Right lobe of liver (tissue), 6 donors: Measurements from ENCODE around the gene CDH26. TPM values are rescaled to one million over a fixed set of nuclear protein-coding genes. Genes with fewer than 3 reads are reported as not detected.

Source experiments
- ATAC-seq, 4 donors: fragments of 200-7000 bp; cut with Tn5 transposase; one replicate each; pipeline ENCODE4 v1.9.1; 2020; ENCODE audit warnings: mild to moderate bottlenecking in 4 of 4, moderate library complexity in 4 of 4
- DNase-seq, 3 donors: peaks; one replicate each; pipeline ENCODE4 v3.0.0-alpha.2; 2020
- H3K27ac ChIP-seq, 3 donors: fragments of 200-600 bp; one replicate each; pipeline ENCODE4 v1.8.0; 2022
- H3K27me3 ChIP-seq, 2 donors: fragments of 200-600 bp; one replicate each; pipeline ENCODE4 v1.8.0; 2022
- H3K36me3 ChIP-seq, 4 donors: fragments of 200-600 bp; sonication (generic) in 1 of 4; one replicate each; pipeline versions ENCODE4 v1.5.1 to v1.8.0; 2017 to 2022; ENCODE audit warnings: control low read depth in 1 of 4
- H3K4me1 ChIP-seq, 4 donors: fragments of 200-600 bp; sonication (generic) in 1 of 4; one replicate each; pipeline versions ENCODE4 v1.5.1 to v1.8.0; 2017 to 2022; ENCODE audit warnings: control low read depth in 1 of 4
- H3K4me3 ChIP-seq, 3 donors: fragments of 200-600 bp; one replicate each; pipeline ENCODE4 v1.8.0; 2022
- H3K9me3 ChIP-seq, 4 donors: fragments of 200-600 bp; sonication (generic) in 1 of 4; one replicate each; pipeline versions ENCODE4 v1.5.1 to v1.8.0; 2017 to 2022; ENCODE audit warnings: control low read depth in 1 of 4
- CTCF ChIP-seq, 4 donors: fragments of 200-600 bp in 3 of 4; fragments of 450-650 bp in 1 of 4; IDR thresholded peaks; one replicate each; pipeline versions ENCODE4 v1.5.1 to v1.8.0; 2016 to 2022; ENCODE audit warnings: antibody characterized with exemption in 4 of 4, mild to moderate bottlenecking in 2 of 4
- POLR2A ChIP-seq: fragments of 450-650 bp; IDR thresholded peaks from one replicate; pipeline ENCODE4 v1.6.1; 2017; ENCODE audit warnings: antibody characterized with exemption, mild to moderate bottlenecking
- WGBS: methylation state at CpG from one replicate; pipeline ENCODE4 v1.1.6; 2018; ENCODE audit warnings: low coverage, low lambda C conversion rate; ENCODE audit not compliant: insufficient coverage; ENCODE audit errors: missing lambda C conversion rate; 5-methylcytosine and 5-hydroxymethylcytosine counted together
- intact Hi-C, 2 donors: fragments of 100-400 bp; cut with DNase I; formaldehyde crosslinking; loops; one replicate each; pipeline versions ENCODE4 v1.11.2 to v1.14.1; 2022
- total RNA-seq, 6 experiments: library from RNA; depleted of rRNA in 2 of 6; stranded (reverse); fragments of >200 nt in 2 of 6; fragmentation: NEBNext Ultra II Directional in 3 of 6; extraction: Animal tissue kit (Norgen Biotek cat#: 25700) in 3 of 6; gene quantifications; one replicate each; pipeline versions ENCODE4 v1.1.0 to v1.2.4, GENCODE V29; 2016 to 2023
- donor health status: DM: no; HTN: yes; CAD: no.
- donor health status: DM: no; HTN: no; CAD: no.
- donor health status: DM: no; HTN: no; CAD: no.
- donor health status: DM: no; HTN: yes; CAD: no.
- donor health status: DM: no; HTN: yes; CAD: no.

The CDH26 gene
- total RNA-seq, 6 experiments from 2014 or later: 0.07 to 0.25 (median 0.12) TPM; not detected in 1

- DNase-seq: no peak
- H3K27me3 ChIP-seq: peaks cover 0 to 9% of the 10 kb centered on the region in 2 donors
- peaks cover 0 to 17% (median 0%) of the 10 kb centered on the region in 4 donors for H3K4me1 ChIP-seq
- no peak overlapping the region for H3K4me3 ChIP-seq
- no peak overlapping the region for H3K27ac ChIP-seq
- TF ChIP-seq CTCF (IDR thresholded peaks at IDR 0.05) (no peak), POLR2A (no peak)
- no peaks in the 10 kb centered on the region for H3K9me3 ChIP-seq
- no peak for ATAC-seq
- WGBS: 41% methylated on average over 4 of the region's 4 CpGs
- intact Hi-C loops: no loop called here
- no peaks in the 10 kb centered on the region for H3K36me3 ChIP-seq
Observed at GRCh38 chr20:59936409-59936808, 21.8 kb upstream of the CDH26 start.

- peaks cover 0 to 18% (median 0%) of the 10 kb centered on the region in 4 donors for H3K4me1 ChIP-seq
- 50% methylated on average over 3 of the region's 3 CpGs for WGBS
- no peak overlapping the region for H3K27ac ChIP-seq
- intact Hi-C loops: no loop called here
- no peaks in the 10 kb centered on the region for H3K36me3 ChIP-seq
- TF ChIP-seq POLR2A: no peak
- peaks cover 0 to 9% of the 10 kb centered on the region in 2 donors for H3K27me3 ChIP-seq
- DNase-seq (no peak), ATAC-seq (no peak)
- H3K9me3 ChIP-seq: no peaks in the 10 kb centered on the region
- H3K4me3 ChIP-seq: no peak overlapping the region
Observed at GRCh38 chr20:59937150-59937549, 21.1 kb upstream of the CDH26 start.

GRCh38 chr20:59938221-59938620, 20.0 kb upstream of the CDH26 start:
- ATAC-seq: no peak
- H3K27ac ChIP-seq: no peak overlapping the region
- no peaks in the 10 kb centered on the region for H3K9me3 ChIP-seq
- H3K4me3 ChIP-seq: no peak overlapping the region
- no peak for DNase-seq
- H3K4me1 ChIP-seq: peaks cover 0 to 18% (median 0%) of the 10 kb centered on the region in 4 donors
- TF ChIP-seq POLR2A (no peak), CTCF (IDR thresholded peaks at IDR 0.05) (no peak)
- peaks cover 0 to 4% of the 10 kb centered on the region in 2 donors for H3K27me3 ChIP-seq
- H3K36me3 ChIP-seq: peaks cover 0 to 6% (median 3%) of the 10 kb centered on the region in 4 donors
- 66% methylated on average over 4 of the region's 4 CpGs for WGBS
- intact Hi-C loops: no loop called here

- H3K27me3 ChIP-seq: peaks cover 0 to 4% of the 10 kb centered on the region in 2 donors
- no peak overlapping the region for H3K27ac ChIP-seq
- no peak for DNase-seq
- no peak overlapping the region for H3K4me3 ChIP-seq
- peaks cover 0 to 18% (median 0%) of the 10 kb centered on the region in 4 donors for H3K4me1 ChIP-seq
- peaks cover 0 to 7% (median 3%) of the 10 kb centered on the region in 4 donors for H3K36me3 ChIP-seq
- TF ChIP-seq CTCF (IDR thresholded peaks at IDR 0.05) (no peak), POLR2A (no peak)
- no peaks in the 10 kb centered on the region for H3K9me3 ChIP-seq
- no peak for ATAC-seq
- intact Hi-C loops: no loop called here
- WGBS: 68% methylated on average over 5 of the region's 7 CpGs
Observed at GRCh38 chr20:59938696-59939051, 19.5 kb upstream of the CDH26 start.

GRCh38 chr20:59939052-59939878, 19.0 kb upstream of the CDH26 start:
- ATAC-seq (no peak), DNase-seq (peak in 2 of 3 donors; percentile 51 to 62)
- peak overlapping the region; percentile 48 to 84 (median 80) for H3K27ac ChIP-seq
- 85% methylated on average over 5 of the region's 104 CpGs for WGBS
- peak overlapping the region; percentile 56 to 63 (median 57) for H3K4me3 ChIP-seq
- H3K4me1 ChIP-seq: peaks cover 0 to 18% (median 0%) of the 10 kb centered on the region in 4 donors
- H3K9me3 ChIP-seq: no peaks in the 10 kb centered on the region
- peaks cover 0 to 11% (median 3%) of the 10 kb centered on the region in 4 donors for H3K36me3 ChIP-seq
- no peaks in the 10 kb centered on the region for H3K27me3 ChIP-seq
- intact Hi-C loops: no loop called here
- TF ChIP-seq CTCF (IDR thresholded peaks at IDR 0.05) (no peak), POLR2A (no peak)
